ENCODE measurements around the gene PLCL2. TPM values are rescaled to one million over a fixed set of nuclear protein-coding genes. Genes with fewer than 3 reads are reported as not detected.

Gene PLCL2
- total and polyA plus RNA-seq, 10 of the 15 experiments (the other 5 are each of a cell fraction or from before 2014, with no cell fraction given) = 7.5 to 37.3 (median 21.7) TPM

DNA sequence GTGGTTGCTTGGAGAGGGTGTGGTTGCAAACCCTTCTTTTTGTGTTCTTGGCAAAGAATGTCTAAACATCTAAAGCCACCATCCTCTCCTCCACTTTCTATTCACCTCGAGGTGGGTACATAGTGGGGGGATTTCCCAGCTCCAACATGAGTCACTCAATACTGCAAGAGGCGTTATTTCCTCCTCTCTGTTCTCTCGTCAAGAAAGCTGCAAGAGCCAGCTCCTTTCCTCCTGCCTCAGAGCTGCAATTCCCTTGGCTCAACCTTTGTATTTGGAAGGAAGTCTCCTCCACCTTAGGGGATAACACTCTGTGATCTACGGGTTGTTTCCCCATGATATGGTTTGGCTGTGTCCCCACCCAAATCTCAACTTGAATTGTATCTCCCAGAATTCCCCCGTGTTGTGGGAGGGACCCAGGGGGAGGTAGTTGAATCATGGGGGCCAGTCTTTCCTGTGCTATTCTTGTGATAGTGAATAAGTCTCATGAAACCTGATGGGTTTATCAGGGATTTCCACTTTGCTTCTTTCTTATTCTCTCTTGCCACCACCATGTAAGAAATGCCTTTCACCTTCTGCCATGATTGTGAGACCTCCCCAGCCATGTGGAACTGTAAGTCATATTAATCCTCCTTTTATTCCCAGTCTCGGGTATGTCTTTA lies 138.4 kb downstream of the PLCL2 start:
- Histone ChIP-seq H3K9me3 (replicated peaks; ENCODE audit: control insufficient read depth, insufficient read depth, low read length) (peaks cover 3% of the 10 kb centered on the region; the same call in 2 of the 3 replicates), H3K27ac (ENCODE audit: control insufficient read depth, insufficient read depth) (peak overlapping the region; percentile 45; the same call in 1 of the 2 replicates), H3K9ac (ENCODE audit: control insufficient read depth, insufficient read depth, low read length) (no peak overlapping the region), H3K4me2 (ENCODE audit: control insufficient read depth, insufficient read depth) (peak overlapping the region; percentile 10; the same call in 1 of the 2 replicates), H3K4me1 (ENCODE audit: control insufficient read depth, insufficient read depth, low read length) (no peaks in the 10 kb centered on the region), H3K4me3 (no peak overlapping the region), H3K36me3 (ENCODE audit: control insufficient read depth in 2 of 2, insufficient read depth in 2 of 2, low read length in 1 of 2) (peaks cover 1 to 9% of the 10 kb centered on the region in 2 experiments; a peak in 3 of 4 replicates), H2AFZ (ENCODE audit: control insufficient read depth, low read depth, low read length) (no peak overlapping the region), H4K20me1 (ENCODE audit: control insufficient read depth, insufficient read depth) (no peaks in the 10 kb centered on the region), H3K27me3 (replicated peaks in 1 of 2; ENCODE audit: control insufficient read depth in 2 of 2, insufficient read depth in 2 of 2, low read length in 1 of 2) (no peaks in the 10 kb centered on the region), H3K79me2 (ENCODE audit: control insufficient read depth, insufficient read depth, low read length) (peaks cover 11% of the 10 kb centered on the region)
- intact Hi-C loops (cut with micrococcal nuclease; ENCODE audit: unreplicated experiment) = loop anchor here (5.0 kb wide), 1 partner anchor 96 kb away; no protein-coding TSS in a partner anchor
- in situ Hi-C loops (cut with MboI) = no loop called here
- ATAC-seq (peak; percentile 99), FAIRE-seq (peak; percentile 31), DNase-seq (ENCODE audit: low read depth, low spot score) (peak; percentile 56)
- ChIA-PET CTCF (interaction anchor here (0.9 to 6.6 kb wide), 13 partner anchors 9 to 190 kb away, joined by 3 to 42 read pairs (median 3); no protein-coding TSS in a partner anchor), SMC1A (ENCODE audit: uncharacterized antibody, unreplicated experiment) (interaction anchor here (0.6 to 6.0 kb wide), 24 partner anchors 8 to 377 kb away, joined by 3 to 51 read pairs (median 4); no protein-coding TSS in a partner anchor), RAD21 (ENCODE audit: unreplicated experiment) (interaction anchor here (0.9 to 5.1 kb wide), 24 partner anchors 8 to 209 kb away, joined by 3 to 50 read pairs (median 4); partner anchors contain the start of gene PLCL2), POLR2A (interaction anchor here (0.9 to 1.5 kb wide), 6 partner anchors 9 to 137 kb away, joined by 3 to 5 read pairs (median 4); no protein-coding TSS in a partner anchor)
- BruUV-seq (replicated peaks) = no TSS peak
- 8% methylated on average over 6 of the region's 6 CpGs for WGBS (ENCODE audit: insufficient coverage, insufficient replicate concordance, low lambda C conversion rate, missing lambda C conversion rate)
- TF ChIP-seq PKNOX1 (IDR thresholded peaks at IDR 0.05) = peak; percentile 89
- TF ChIP-seq PML (IDR thresholded peaks at IDR 0.05; ENCODE audit: low read length) = 0 out of 2 replicates have a peak, but pooled peaks have one; percentile 26
- TF ChIP-seq CBX5 (IDR thresholded peaks at IDR 0.05; ENCODE audit: low read depth) = peak; percentile 53; the same call in 1 of the 2 replicates
- peak; percentile 17 for TF ChIP-seq PBX3 (IDR thresholded peaks at IDR 0.05; ENCODE audit: insufficient replicate concordance, low read depth, low read length)
- peak; percentile 73 to 74 for TF ChIP-seq IKZF2 (IDR thresholded peaks at IDR 0.05)
- TF ChIP-seq, protein P1, sequence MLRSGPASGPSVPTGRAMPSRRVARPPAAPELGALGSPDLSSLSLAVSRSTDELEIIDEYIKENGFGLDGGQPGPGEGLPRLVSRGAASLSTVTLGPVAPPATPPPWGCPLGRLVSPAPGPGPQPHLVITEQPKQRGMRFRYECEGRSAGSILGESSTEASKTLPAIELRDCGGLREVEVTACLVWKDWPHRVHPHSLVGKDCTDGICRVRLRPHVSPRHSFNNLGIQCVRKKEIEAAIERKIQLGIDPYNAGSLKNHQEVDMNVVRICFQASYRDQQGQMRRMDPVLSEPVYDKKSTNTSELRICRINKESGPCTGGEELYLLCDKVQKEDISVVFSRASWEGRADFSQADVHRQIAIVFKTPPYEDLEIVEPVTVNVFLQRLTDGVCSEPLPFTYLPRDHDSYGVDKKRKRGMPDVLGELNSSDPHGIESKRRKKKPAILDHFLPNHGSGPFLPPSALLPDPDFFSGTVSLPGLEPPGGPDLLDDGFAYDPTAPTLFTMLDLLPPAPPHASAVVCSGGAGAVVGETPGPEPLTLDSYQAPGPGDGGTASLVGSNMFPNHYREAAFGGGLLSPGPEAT (IDR thresholded peaks at IDR 0.05; ENCODE audit: low read depth) = peak; percentile 78
- no peak for TF ChIP-seq CHD1 (IDR thresholded peaks at IDR 0.05; ENCODE audit: low read depth, low read length)
- peak in 1 of 2 experiments; percentile 41; a peak in 2 of 4 replicates for TF ChIP-seq EP300 (IDR thresholded peaks at IDR 0.05; ENCODE audit: borderline replicate concordance in 1 of 2, control insufficient read depth in 1 of 2, low read depth in 2 of 2, low read length in 2 of 2)
- TF ChIP-seq MTA2 (IDR thresholded peaks at IDR 0.05; ENCODE audit: low read depth) = peak; percentile 35; the same call in 1 of the 2 replicates
- no peak for TF ChIP-seq BMI1 (IDR thresholded peaks at IDR 0.05; ENCODE audit: borderline replicate concordance)
- peak; percentile 35; the same call in 1 of the 2 replicates for TF ChIP-seq IRF4 (IDR thresholded peaks at IDR 0.05; ENCODE audit: low read depth, low read length)
- peak; percentile 77 for TF ChIP-seq RELA (IDR thresholded peaks at IDR 0.05; ENCODE audit: borderline replicate concordance, partially characterized antibody)
- no peak for TF ChIP-seq WRNIP1 (IDR thresholded peaks at IDR 0.05; ENCODE audit: borderline replicate concordance, low read depth, low read length)
- no peak for TF ChIP-seq E2F4 (IDR thresholded peaks at IDR 0.05; ENCODE audit: low read depth, low read length)
- peak; percentile 68; the same call in 1 of the 2 replicates for TF ChIP-seq EED (IDR thresholded peaks at IDR 0.05; ENCODE audit: low read depth)
- TF ChIP-seq NBN (IDR thresholded peaks at IDR 0.05) = 0 out of 2 replicates have a peak, but pooled peaks have one; percentile 39
- TF ChIP-seq HDAC6 (IDR thresholded peaks at IDR 0.05; ENCODE audit: unreplicated experiment) = no peak
- TF ChIP-seq HDGF (IDR thresholded peaks at IDR 0.05) = 0 out of 2 replicates have a peak, but pooled peaks have one; percentile 11

Data from GM12878 (cell line).